GM19467 (cell line): Measurements from ENCODE around the gene CA5B.
"Not testable (repeated sequence)": the region's sequence is repeated elsewhere in the genome, so short reads cannot be mapped to it uniquely, and the experiment has no call there.

Experiments
- ATAC-seq: cut with Tn5 transposase; IDR thresholded peaks from one replicate; pipeline ENCODE4 v1.9.1; 2021; ENCODE audit warnings: mild to moderate bottlenecking, moderate library complexity; ENCODE audit not compliant: unreplicated experiment

The CA5B gene

GRCh38 chrX:15737959-15738902 is at the start of gene CA5B:
Gene CA5B, plus strand, starts transcription at chrX:15738270. Its CDS starts 11,754 bp downstream, at chrX:15750024.
- ATAC-seq = peak; percentile 89

DNA sequence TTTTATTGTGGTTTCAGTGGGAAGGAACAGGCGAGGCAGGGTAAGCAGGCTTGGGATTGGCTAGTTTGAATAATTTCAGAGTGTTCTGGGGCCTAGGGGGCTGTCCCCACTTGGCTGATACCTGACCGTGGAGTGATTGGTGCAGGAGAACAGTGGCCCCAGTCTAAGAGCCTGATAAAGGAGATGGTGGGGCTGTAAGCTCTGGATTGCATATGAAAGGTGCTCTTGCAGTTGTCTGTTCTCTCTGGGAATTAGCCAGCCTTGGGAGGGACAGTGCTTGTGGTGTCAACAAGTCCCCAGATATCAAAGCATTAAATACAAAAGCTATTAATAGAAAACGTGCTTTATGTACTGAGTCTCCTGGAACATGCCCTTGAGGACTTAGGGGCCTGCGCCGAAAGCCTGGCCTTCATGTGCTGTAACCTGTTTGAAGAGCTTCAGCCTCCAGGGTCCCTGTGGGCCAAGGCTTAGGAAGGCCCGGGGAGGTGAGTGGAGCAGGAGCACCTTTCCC is 43.1 kb upstream of the CA5B start:
- ATAC-seq = no peak

- ATAC-seq = no peak
Observed at GRCh38 chrX:15696516-15696915, 41.6 kb upstream of the CA5B start.

- no peak for ATAC-seq
Observed at GRCh38 chrX:15702488-15703371, 35.3 kb upstream of the CA5B start.

- not testable (repeated sequence) for ATAC-seq
Observed at GRCh38 chrX:15703809-15704208, 34.3 kb upstream of the CA5B start.

DNA sequence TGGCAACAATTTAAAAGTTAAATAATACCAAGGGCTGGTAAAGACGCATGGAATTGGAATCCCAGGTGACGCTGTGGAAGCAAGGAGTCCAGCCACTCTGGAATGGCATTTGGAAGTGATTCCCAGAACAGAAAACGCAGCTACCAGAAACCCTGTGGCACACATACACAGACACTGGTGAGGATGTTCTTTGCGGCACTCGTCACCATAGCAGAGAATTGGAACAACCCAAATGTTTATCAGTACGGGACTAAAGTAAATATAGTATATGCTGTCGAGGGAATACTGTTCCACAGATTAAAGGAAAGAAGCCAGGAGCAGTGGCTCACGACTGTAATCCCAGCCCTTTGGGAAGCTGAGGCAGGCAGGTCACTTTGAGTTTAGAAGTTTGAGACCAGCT is 33.8 kb upstream of the CA5B start:
- not testable (repeated sequence) for ATAC-seq

DNA sequence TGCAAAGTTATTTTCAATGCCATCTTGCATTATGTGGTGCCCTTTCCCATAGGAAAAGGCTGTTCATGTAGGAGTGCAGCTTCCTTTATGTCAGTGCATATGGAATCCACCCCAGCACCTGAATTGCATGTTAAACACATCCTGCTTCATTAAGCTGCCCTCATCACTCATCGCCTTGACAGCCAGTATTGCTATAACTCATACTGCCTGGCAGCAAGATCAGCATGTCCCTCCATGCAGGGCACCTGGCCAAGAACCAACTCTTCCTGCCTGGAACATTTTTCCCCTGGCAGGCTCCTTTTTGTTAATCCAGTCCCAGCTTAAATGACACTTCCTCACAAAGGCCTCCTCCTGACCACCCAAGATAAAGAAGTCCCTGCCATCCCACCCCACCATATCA is 23.5 kb upstream of the CA5B start:
- no peak for ATAC-seq

DNA sequence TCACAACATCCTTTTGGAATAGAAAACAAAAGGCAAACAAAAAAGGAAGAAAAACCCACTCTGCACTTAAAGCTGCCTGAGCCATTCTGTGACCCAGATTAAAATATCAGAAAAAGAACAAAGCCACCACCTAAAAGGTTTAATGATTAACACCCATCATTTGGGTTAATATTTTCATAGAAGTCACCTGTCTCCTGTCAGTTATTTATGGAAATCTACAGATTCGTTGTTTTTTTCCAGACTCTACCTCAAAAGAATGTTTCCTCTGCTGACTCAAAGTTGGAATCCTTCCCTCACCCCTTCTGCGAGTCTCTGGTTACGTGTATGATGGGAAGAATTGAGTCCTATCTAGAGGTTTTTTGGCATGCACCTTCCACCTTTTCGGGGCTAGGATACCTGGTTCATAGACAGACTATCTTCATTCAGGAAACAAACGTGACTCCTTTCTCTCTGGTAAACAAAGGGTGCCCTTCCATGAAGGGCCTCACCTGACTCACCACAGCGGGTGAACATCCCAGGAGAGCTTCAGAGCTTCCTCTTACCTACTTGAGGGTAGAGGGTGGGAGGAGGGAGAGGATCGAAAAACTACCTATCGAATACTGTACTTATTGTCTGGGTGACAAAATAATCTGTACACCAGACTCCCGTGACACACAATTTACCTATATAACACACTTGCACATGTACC is 19.6 kb upstream of the CA5B start:
- ATAC-seq = no peak

- no peak for ATAC-seq
Observed at GRCh38 chrX:15719324-15719968, 18.6 kb upstream of the CA5B start.

DNA sequence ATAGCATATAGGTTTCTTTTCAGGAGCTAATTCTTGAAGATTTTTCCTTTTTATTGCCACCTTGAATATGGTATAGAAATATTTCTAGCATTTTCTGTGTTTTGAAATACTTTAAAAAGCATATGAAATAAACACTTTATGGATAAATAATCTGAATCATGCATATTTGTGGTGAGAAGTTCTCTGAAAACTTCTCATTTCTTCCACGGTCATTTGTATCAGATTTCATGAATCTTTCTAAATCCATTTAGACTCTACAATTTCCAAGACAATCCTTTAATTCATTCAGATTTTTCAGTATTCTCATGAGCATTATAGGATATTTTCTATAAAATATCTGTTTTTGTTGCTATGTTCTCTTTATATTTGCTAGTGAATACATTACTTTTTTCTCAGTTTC is 16.2 kb upstream of the CA5B start:
- ATAC-seq = no peak

DNA sequence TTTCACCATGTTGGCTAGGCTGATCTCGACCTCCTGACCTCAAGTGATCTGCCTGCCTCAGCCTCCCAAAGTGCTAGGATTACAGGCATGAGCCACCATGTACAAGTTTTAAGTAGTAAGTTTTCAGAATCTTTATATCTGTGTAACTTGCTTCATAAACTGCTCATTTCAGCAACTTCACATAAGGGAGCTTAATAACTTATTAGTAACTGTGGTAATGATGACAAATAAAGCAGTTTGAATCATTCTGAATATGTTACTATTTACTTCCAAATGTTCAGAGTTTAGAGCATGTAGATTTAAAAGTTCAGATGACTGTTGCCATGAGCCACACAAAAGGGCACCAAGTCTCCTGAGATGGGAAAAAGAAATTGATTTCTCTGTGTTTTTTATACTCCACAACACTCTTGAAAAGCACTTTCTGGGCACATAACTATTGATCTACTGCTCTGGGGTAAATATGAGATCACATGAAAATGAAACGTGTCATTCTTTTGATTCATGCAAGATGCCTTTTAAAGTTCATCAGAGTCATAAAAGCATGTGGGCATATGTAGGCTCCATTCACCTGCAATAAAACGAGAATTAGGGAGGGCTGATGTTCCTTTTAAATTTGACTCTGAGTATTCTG is 14.1 kb upstream of the CA5B start:
- no peak for ATAC-seq

DNA sequence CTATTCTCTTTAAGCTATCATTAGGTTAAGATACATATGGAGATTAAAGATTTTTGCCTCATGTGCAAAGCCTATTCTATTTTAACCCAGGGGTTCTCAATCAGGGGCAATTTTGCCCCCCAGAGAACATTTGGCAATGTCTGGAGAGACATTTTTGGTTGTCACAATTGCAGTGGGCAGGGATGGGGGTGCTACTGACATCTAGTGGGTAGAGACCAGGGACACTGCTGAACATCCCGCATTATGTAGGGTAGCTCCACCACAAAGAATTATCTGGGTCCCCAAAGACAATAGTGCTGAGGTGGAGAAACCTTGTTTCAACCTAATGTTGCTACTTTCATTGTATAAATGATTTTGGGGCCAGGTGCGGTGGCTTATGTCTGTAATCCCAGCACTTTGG is 13.2 kb upstream of the CA5B start:
- ATAC-seq = no peak

- ATAC-seq = not testable (repeated sequence)
Observed at GRCh38 chrX:15731368-15731767, 6.7 kb upstream of the CA5B start.

DNA sequence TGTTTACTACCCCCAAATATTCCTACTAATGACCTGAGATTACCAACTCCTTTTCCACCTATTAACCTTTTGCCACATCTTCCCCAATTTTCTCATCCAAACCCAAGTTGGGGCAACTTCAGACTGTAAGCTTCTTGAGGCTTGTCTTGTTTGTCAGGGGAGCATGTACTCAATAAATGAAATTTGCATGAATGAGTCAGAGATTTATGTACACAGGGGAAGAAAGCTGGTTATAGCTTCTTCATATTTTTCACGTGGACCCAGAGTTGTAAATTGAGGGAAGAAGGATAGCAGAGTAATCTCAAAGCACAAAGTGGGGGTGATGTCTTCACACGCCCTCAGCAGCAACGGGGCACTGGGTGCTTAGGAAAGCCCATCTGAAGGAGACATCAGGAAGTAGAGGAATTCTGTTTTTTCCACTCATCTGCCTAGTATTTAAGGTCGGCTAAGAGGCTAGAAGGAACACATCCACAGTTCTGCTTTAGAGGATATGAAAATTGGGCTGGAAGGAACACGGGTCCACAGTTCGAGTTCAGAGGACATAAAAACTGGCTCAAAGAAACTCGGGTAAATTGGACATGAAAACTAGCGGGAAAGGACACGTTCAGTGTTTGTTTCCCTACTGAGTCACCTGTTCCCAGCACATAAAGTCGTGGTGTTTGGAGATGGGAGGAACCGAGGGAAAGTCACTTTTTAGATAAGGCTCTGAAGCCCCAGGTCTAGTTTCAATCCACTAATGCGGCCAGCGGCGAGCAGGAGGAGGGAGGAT is 696 bp upstream of the CA5B start:
- no peak for ATAC-seq

GRCh38 chrX:15739886-15740285 is 1.8 kb downstream of the CA5B start:
- ATAC-seq = no peak

- no peak for ATAC-seq
Observed at GRCh38 chrX:15744181-15744867, 6.3 kb downstream of the CA5B start.

DNA sequence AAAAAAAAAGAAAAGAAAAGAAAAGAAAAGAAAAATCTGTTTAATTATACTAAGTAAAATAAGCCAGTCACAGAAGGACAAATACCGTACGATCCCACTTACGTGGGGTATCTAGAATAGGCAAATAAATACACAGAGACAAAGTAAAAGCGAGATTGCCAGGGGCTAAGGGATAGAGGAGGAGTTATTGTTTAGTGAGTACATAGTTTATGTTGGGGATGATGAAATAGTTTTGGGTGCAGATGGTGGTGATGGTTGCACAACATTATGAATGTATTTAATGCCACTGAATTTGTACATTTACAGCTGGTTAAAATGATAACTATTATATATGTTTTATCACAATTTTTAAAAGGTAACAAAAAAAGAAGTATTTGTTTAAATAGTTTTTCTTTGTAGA is 7.1 kb downstream of the CA5B start:
- no peak for ATAC-seq

DNA sequence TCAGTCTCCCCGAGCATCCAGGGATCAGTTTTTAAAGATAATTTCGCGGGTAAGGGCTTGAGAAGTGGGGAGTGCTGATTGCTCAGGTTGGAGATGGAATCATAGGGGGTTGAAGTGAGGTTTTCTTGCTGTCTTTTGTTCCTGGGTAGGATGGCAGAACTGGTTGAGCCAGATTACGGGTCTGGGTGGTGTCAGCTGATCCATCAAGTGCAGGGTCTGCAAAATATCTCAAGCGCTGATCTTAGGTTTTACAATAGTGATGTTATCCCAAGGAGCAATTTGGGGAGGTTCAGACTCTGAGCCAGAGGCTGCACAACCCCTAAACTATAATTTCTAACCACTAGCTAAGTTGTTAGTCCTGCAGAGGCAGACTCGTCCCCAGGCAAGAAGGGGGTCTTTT is 8.6 kb downstream of the CA5B start:
- ATAC-seq = not testable (repeated sequence)
